NCI-H345 treated with DMSO at 0.1 percent for 48 hours (cell line): ENCODE data around the gene KCND1.

ENCODE experiments used
- DNase-seq: peaks from one replicate; lab custom pipeline; 2025; ENCODE audit not compliant: unreplicated experiment; lab: John Stamatoyannopoulos, UW

Gene KCND1

GRCh38 chrX:48913605-48914366 lies 57.9 kb downstream of the KCND1 start:
- DNase-seq: no peak

- peak; percentile 61 for DNase-seq
Measured at GRCh38 chrX:48911412-48912182, 60.0 kb downstream of the KCND1 start, which contains the start of gene SLC35A2. Gene SLC35A2, minus strand, starts transcription at chrX:48911646. Its CDS starts 10 bp downstream, at chrX:48911636.
